OCI-M1 (cell line): Measurements from ENCODE around the gene GGT6.
"Not testable (repeated sequence)": the region's sequence is repeated elsewhere in the genome, so short reads cannot be mapped to it uniquely, and the experiment has no call there.

Experiments
- DNase-seq: peaks from one replicate; lab custom pipeline; 2025; lab: John Stamatoyannopoulos, UW

Gene GGT6, protein sequence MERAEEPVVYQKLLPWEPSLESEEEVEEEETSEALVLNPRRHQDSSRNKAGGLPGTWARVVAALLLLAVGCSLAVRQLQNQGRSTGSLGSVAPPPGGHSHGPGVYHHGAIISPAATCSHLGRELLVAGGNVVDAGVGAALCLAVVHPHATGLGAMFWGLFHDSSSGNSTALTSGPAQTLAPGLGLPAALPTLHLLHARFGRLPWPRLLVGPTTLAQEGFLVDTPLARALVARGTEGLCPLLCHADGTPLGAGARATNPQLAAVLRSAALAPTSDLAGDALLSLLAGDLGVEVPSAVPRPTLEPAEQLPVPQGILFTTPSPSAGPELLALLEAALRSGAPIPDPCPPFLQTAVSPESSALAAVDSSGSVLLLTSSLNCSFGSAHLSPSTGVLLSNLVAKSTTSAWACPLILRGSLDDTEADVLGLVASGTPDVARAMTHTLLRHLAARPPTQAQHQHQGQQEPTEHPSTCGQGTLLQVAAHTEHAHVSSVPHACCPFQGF

DNA sequence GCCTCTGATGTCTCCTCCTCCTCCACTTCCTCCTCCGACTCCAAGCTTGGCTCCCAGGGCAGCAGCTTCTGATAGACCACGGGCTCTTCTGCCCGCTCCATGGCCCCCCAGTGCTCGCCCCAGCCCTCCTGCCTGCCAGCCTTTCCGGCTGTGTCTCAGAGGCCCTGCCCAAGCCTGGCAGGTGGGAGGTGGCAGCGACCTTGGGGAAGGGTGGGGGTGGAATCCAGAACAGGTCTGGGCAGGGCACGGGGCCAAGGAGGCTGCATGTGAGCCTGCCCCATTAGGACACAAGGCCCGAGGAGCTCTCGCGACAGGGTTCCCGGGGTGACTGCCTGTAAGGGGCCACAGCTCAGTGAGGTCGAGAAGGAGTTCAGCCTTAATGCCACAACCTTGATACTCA, at the start of gene GGT6:
Gene GGT6, minus strand, starts transcription at position 157 of the 400 bp plus-strand sequence. Its CDS starts 56 bp downstream, at position 101.
- DNase-seq: no peak

DNA sequence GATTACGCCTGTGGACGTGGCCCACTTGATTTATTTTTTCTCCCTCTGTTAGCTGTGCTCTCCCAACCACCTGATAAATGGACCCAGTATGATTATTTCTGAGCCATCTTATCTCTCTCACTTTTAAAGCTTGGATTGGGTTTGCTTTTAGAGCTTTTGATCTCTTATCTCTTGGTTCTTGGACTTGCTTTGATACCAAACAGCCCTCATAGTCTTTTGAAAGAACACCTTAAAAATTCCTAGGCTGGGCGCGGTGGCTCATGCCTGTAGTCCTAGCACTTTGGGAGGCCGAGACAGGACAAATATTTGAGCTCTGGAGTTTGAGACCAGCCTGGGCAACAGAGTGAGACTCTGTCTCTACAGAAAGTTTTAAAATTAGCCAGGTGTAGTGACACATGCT, 49.8 kb upstream of the GGT6 start:
- DNase-seq: no peak

DNA sequence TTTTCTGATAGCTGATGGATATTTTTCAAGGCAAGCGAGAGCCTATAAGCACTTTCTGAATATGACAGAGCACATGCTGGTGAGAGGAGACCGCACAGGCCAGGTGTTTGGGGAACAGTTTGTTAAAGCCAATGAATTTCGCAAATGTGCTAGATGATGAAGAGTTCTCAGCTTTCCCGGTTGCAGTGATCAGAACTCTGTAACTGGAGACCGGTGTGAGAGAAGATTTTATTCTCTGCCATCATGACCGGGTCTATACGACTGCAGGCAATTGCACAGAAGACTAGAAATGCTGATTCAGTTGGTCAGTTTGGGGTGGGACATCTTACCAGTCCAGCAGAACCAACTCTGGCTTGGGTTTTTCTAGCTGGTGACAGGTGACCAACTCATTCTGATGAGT, 49.4 kb upstream of the GGT6 start:
- DNase-seq: no peak

DNA sequence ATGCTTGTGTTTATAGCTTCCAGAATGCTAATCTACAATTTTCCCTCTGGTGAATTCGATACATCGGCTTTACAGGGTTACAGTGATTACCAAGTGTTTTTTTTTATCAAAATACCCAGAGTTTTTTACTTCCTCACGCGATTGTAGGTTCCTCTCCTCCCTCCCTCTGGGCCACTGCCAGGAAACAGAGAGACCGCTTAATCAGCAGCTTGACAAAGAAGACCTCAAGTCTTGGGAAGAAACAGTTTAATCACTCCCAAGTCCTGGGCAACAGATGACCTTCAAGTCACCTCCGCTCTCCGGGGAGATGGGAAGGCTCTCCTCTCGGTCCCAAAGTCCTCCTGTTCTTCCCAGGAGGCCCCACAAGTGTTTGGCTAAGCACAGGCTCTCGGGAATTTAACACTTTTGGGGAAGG, 47.4 kb upstream of the GGT6 start:
- DNase-seq: peak; percentile 96

DNA sequence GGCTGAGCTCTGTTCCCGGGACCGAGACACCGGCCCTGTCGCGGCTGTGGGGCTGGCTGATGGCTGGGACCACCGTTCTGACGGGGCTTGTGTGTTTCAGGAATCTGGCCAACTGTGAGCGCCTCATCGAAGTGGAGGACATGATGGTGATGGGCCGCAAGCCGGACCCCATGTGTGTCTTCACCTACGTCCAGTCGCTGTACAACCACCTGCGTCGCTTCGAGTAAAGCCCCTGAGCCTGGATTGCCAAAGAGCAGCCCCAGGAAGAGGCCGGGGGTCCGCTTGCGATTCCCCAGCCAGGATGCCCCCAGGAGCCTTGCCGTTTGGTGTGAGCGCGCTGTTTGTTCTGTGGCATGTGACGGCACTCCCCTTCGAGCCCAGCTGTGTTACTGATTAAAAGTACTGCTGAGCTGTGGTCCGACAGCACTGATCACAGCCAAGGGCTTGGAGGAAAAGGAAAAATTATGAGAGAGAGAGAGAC, 46.9 kb upstream of the GGT6 start:
- DNase-seq: no peak

DNA sequence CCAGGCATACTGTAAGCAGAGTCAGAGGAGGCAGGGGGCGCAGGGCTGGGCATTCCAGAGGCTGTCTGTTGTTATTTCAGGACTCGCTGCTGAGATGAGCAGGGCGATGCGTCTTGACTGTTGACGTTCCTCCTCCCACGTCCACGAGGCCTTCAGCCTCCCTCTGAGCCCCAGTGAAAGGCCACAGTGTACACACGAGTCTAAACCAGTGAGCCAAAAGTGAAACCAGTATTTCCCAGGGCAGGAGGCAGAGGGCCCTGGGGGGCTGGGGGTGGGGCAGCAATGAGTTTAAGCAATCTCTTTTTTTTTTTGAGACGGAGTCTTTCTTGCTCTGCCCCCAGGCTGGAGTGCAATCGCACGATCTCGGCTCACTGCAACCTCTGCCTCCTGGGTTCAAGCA, 45.4 kb upstream of the GGT6 start:
- peak; percentile 95 for DNase-seq

DNA sequence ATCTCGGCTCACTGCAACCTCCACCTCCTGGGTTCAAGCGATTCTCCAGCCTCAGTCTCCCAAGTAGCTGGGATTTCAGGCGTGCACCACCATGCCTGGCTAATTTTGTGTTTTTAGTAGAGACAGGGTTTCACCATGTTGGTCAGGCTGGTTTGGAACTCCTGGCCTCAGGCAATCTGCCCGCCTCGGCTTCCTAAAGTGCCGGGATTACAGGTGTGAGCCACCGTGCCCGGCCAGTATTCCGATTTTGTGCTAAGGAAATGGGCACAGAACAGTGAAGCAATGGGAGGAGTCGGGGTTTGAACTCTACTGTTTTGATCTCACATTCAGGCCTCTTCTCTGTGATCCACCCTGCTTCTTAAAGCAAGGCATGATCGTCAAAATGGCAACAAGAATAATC, 44.4 kb upstream of the GGT6 start:
- not testable (repeated sequence) for DNase-seq

DNA sequence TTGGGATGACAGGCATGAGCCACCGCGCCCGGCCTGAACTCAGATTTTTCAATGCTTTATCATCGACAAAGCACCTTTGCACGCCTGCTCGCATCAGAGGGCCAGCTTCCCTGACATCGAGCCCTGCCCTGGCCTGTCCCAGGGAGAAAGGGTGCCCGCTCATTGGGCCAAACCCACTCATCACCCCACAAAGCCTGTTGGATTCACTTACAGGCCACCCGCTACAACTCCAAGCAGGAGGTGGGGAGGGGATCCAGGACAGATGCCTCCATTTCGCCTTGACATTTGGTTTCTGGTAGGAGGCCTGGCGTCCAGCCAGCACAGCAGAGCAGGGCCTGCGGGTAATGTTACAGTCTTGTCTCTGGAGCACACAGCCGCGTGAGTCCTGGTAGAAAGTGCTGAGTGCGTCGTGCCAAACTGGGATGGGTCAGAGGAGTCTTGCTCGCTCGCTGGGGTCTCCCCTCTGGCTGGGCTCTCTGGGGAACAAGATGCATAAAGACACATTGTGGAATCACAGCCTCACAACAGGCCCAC, 43.8 kb upstream of the GGT6 start:
- peak; percentile 21 for DNase-seq

DNA sequence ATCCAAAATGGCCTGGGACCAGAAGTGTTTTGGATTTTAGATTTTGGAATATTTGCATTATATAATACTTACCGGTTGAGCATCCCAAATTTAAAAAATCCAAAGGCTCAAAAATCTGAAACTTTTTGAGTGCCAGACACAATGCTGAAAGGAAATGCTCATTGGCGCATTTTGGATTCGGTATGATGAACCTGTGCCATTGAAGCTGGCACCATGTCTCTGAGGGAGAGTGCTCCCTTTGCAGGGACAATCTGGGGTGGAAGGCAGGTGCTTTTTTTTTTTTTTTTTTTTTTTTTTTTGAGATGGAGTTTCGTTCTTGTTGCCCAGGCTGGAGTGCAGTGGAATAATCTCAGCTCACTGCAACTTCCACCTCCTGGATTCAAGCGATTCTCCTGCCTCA, 41.7 kb upstream of the GGT6 start:
- DNase-seq: no peak

DNA sequence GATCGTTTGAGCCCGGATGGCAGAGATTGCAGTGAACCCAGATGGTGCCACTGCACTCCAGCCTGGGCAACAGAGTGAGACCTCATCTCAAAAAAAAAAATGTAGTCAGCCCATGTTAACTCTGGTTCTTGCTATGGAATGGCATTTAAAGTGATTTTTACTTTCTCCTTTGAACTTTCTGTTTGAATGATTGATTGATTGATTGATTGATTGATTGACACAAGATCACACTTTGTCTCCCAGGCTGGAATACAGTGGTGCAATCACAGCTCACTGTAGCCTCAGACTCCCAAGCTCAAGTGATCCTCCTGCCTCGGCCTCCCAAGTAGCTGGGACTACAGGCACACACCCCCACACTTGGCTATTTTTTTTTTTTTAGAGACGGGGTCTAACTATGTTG, 40.9 kb upstream of the GGT6 start:
- DNase-seq: no peak

DNA sequence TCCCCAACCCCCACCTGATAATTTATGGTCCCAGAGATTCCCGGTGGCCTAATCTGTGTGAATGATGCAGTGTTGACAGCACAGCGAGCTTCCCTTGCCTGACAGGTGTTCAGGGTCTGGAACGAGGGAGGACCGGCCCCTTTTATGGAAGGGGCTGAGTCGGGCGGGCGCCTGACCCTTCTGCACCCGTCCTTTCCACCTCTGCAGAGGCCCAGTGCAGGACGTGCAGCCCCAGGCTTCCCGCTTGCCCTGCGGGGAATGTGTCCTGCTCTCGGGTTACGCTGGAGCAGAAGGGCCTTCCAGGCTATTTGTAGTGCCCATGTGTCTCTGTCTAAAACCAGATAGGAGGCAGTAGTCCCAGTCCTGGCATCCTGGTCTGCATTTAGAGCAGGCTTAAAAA, 40.2 kb upstream of the GGT6 start:
- no peak for DNase-seq

DNA sequence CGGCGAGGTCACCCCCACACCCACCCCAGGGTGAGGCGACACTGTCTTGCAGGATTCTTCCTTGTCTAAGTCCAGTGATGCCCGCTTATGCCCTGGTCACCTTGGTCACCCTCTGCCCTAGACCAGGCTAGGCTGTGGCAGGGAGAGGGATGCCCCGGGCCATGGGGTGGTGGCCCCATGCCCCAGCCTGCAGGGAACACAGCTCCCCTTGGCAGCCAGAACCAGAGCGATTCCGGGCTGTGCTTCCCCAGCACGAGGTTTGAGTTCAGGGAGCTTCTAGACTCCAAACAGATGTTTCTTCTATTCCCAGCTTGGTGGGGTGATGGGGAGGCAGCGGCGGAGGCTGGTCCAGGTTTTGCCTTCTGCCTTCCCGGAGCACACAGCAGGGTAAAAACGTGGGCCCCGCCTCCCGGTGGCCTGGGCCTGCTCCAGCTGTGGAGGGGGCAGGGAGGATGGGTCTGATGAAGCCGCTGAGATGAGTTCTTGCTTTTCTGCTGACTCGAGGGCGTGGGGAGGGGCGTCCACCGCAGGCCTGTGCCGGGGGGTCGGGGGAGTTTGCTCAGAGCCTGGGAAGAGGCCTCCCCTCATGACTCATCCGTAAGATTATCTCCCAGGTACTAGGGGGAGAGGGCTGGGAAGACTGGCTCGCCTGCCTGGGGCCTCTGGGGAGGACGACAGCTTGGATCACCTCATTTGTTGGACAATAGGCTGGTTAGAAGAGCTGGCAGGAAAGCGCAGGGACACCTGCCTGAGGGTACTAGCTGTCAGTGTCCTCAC, 39.3 kb upstream of the GGT6 start:
- DNase-seq: peak; percentile 63

DNA sequence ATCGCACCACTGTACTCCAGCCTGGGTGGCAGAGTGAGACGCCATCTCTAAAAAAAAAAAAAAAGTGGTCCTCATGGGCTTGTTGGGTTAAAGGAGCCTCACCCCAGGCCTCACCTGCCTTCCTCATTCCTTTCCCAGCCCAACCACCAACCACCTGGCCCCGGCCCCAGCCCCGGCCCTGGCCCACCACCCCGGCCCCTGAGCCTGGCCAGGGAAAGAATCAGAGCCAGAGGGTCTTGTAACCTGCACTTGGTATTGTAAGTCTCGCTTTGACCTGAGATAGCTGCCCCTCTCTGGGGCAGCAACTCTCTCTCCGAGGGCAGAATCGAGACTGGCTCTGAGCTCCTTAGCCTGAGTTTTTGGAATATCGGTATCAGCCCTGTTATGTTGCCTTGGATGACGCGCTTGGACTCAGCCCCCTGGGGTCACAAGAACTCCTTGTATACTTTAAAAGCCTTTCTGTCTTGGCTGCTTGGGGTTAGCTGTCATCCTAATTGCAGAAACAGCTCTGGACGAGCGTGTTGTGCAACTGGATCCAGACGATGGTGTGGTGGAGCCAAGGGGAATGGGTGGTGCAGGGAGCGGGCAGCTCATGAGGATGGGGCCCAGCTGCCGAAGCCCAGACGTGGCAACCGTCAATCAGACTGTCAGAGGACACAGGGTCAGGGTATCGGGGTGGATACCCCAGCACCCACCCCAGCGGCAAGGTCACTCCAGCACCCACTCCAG, 38.6 kb upstream of the GGT6 start:
- no peak for DNase-seq

DNA sequence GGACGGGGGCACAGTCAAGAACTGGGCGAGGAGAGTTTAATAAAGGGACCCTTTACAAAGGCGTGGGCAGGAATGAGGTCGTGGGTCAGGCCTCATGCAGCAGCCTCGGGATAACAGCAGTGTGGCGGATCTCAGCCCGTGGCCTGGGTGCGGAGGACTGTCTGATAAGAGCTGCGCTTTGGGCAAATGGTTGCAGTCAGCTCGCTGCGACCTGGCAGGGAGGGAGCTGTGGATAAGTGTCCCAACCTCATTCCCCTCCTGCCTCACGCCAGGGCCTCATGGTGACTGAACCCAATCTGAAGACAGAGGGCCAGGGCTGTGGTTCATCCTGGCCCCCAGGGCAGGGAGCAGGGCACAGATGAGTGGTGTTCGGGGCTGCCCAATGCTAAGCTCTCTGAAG, 37.6 kb upstream of the GGT6 start:
- DNase-seq: no peak

DNA sequence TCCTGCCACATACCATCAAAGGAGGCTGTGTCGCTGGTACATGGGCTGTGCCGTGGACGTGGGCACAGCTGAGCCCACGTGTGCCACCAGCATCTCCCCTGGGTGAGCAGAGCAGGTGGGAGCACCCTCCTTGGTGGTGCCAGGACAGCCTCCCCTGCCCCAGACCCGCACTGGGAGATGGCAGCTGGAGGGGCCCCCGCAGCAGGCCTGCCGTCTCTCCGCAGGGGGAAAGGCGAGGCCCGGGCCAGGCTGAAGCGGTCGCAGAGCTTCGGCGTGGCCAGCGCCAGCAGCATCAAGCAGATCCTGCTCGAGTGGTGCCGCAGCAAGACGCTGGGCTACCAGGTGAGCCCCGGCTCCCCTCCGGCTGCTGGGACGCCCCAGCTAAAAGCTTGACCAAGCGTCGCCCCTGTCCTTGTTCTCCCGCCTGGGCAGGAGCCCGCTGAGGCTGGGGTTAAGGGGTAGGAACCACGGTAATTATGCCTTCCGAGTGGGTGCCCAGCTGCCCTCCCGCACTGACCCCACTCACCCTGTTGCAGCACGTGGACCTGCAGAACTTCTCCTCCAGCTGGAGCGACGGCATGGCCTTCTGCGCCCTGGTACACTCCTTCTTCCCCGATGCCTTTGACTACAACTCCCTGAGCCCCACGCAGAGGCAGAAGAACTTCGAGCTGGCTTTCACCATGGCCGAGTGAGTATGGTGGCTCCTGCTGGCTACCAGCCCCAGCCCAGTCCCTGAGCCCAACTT, 36.4 kb upstream of the GGT6 start:
- no peak for DNase-seq

DNA sequence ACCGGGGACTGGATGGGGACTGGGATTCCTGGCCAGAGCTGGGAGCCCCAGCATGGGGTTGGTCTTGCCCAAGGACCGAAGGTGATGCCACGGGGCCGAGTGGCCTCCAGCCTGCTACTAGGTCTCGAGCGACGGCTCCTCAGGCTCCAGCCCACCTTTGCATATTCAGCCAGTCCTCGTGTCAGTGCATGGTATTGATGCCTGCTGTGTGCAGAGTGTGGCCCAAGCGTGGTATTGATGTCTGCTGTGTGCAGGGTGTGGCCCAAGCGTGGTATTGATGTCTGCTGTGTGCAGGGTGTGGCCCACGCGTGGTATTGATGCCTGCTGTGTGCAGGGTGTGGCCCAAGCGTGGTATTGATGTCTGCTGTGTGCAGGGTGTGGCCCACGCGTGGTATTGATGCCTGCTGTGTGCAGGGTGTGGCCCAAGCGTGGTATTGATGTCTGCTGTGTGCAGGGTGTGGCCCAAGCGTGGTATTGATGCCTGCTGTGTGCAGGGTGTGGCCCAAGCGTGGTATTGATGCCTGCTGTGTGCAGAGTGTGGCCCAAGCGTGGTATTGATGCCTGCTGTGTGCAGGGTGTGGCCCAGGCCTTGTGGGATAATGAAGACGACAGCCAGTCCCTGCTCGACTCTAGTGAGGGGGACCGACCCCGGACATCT, 35.4 kb upstream of the GGT6 start:
- DNase-seq: not testable (repeated sequence)

DNA sequence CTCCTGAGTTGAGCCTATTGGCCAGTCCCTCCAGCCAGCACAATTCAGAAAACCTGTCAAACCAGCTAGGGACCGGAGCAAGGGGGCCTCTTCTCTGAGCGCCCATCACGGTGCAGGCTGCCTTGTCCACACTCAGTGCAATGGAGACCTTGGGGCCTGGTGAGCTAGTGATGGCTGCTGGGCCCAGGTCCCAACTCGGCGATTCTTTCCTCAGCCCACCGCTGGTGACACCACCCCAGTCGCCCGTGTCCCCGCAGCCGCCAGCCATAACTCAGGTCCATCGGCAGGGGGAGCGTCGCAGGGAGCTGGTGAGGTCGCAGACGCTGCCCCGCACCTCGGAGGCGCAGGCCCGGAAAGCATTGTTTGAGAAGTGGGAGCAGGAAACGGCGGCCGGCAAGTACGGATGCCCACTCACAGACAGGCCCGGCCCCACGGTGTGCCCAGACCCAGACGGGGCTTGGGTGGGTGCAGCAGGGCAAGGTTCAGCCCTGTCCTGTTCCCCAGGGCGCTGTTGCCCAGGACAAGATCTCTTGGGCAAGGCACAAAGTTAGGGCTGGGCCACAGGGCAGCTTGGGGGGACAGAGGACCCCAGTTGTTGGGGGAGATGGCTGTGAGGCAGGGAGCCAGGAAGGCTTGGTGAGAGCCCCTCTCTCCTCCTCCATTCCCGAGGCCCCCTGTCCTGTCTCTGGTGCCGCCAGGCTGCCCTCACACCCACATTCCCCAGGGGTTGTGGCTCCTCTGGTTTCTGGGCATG, 34.7 kb upstream of the GGT6 start:
- DNase-seq: peak; percentile 73

DNA sequence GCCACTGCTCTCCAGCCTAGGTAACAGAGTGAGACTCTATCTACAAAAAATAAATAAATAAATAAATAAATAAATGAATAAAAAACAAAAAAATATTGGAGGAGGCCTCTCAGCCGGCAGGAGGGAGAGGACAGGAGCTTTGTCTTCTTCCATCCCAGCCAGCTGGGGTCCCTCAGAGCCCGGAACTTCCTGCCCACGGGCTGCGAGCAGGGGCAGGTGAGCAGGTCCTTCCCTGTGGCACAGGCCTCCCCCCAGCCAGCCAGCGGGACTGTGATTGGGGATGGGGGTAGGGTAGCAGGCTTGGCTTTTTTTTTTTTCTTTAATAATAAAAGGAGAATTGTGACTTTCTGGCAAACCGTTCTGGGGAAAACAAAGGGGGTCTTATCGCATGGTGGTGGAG, 34.0 kb upstream of the GGT6 start:
- no peak for DNase-seq

DNA sequence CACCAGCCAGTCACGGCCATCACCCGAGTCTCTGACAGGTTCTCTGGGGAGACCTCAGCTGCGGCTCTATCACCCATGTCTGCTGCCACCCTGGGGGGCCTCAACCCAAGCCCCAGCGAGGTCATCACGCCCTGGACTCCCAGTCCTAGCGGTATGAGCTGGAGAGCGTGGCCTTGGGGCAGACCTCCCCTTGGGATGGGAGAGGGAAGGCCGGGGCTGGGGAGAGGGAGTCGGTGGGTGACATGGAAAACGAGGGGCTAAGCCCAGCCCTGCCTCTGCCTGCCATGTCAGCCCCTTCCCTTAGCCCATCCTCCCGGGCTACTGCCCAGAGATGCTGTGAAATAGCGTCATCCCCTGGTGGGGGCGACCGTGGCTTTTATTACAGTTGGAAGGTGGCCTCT, 32.6 kb upstream of the GGT6 start:
- no peak for DNase-seq
